ENCODE measurements around the gene BAAT.

Gene BAAT

DNA sequence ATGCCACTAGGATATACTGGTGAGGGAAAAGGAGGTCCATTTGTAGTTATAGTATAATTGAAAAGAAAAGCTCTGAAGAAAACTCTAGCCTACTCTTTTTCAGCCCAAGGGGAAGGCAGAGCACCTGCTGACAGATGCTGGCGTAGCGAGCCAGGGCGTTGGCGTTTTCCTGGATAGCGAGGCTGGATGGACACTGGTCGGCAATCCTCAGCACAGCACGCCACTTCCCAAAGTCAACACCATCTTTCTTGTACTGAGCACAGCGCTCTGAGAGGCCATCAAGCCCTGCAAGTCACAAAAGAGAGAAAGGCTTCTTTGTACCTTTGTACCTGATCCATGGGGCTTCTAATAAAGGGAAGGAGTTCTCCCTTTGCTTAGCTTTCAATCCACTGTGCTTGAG, 42.6 kb upstream of the BAAT start:
- no peak for DNase-seq (ENCODE audit: extremely low read depth, low read depth)
- TF ChIP-seq, protein P1, sequence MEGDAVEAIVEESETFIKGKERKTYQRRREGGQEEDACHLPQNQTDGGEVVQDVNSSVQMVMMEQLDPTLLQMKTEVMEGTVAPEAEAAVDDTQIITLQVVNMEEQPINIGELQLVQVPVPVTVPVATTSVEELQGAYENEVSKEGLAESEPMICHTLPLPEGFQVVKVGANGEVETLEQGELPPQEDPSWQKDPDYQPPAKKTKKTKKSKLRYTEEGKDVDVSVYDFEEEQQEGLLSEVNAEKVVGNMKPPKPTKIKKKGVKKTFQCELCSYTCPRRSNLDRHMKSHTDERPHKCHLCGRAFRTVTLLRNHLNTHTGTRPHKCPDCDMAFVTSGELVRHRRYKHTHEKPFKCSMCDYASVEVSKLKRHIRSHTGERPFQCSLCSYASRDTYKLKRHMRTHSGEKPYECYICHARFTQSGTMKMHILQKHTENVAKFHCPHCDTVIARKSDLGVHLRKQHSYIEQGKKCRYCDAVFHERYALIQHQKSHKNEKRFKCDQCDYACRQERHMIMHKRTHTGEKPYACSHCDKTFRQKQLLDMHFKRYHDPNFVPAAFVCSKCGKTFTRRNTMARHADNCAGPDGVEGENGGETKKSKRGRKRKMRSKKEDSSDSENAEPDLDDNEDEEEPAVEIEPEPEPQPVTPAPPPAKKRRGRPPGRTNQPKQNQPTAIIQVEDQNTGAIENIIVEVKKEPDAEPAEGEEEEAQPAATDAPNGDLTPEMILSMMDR (IDR thresholded peaks at IDR 0.05; ENCODE audit: low read depth, low read length), result no peak

DNA sequence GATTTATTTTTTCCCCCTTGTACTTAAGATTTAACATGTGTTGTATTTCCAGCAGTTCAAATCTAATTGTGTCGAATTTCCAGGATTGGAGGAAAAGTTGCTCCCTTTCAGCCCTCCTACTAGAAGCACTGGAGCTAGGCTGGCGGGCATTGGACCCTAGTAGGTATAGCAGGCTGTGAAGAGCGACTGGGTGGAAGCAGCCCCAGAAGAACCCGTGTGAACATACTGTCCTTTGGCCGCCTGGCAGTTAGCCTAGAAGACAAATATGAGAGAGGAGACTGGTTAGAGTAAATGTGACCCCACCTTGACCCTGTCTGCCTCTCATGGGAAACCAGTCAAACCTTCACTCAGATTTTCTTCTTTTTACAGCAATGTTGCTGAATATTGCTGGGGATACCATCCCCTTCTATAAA, 36.9 kb upstream of the BAAT start:
- TF ChIP-seq, protein P1 (IDR thresholded peaks at IDR 0.05; ENCODE audit: low read depth, low read length), result no peak
- DNase-seq (ENCODE audit: extremely low read depth, low read depth), result no peak

GRCh38 chr9:101419863-101420262, 35.1 kb upstream of the BAAT start:
- no peak for DNase-seq (ENCODE audit: extremely low read depth, low read depth)
- TF ChIP-seq, protein P1 (IDR thresholded peaks at IDR 0.05; ENCODE audit: low read depth, low read length), result no peak

DNA sequence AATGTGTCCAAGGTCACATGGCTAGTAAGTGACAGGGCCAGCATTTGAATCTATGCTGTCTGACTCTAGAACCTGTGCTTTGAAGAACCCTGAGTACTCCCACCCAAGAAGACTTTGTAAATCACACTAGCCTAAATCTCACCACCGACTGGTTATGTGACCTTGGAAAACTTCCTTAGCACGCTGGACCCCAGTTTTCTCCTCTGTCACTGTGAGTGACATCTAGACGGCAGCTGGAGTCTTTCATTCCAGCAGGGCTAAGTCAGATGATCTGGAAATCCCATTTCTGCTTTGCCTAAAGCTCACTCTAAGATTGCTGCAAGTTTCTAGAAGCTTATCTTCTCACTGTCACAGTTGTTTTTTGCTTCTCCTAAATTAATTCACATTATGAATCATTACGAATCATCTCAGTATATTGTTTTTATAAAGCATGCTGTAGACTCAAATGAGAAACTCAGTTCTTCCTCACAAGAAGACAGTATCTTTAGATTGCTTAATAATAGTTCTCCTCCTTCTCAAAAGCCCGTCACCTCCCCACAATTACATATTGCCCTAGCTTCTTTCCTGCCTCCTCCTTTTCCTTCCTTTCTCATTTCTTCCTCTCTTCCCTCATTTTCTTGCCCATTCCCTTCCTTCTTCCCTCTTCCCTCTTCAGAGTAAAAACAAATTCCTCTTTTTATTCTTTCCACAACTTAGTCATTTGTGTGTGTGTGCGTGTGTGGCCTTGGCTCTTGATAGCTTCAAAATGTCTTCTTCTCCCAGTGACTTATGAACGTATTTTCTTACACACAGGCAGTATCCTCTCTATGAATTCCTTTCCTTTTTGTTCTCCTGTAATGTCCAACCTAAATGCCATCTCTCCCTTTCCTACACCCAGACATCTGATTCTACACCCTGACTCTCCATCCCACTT, 34.0 kb upstream of the BAAT start:
- DNase-seq (ENCODE audit: extremely low read depth, low read depth), result no peak
- TF ChIP-seq, protein P1 (IDR thresholded peaks at IDR 0.05; ENCODE audit: low read depth, low read length), result no peak

DNA sequence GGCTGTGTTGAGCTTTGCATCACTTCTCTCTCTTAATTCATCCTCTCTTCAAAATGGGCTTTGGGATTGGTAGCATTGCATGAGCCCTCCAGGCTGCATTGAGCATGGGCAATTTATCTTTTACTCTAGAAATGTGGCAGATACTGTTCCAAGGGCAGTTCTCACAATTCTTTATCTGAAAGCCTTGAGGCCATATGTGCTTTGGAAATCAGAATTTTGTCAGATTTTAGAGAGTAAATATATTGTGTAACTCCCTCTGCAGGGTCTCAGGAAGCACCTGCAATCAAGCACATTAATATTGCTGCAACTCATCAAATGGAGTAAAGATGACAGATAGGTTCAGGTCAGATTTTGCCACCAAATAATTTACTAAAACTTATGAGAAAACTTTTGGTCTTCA, 33.2 kb upstream of the BAAT start:
- no peak for DNase-seq (ENCODE audit: extremely low read depth, low read depth)
- TF ChIP-seq, protein P1 (IDR thresholded peaks at IDR 0.05; ENCODE audit: low read depth, low read length), result no peak

DNA sequence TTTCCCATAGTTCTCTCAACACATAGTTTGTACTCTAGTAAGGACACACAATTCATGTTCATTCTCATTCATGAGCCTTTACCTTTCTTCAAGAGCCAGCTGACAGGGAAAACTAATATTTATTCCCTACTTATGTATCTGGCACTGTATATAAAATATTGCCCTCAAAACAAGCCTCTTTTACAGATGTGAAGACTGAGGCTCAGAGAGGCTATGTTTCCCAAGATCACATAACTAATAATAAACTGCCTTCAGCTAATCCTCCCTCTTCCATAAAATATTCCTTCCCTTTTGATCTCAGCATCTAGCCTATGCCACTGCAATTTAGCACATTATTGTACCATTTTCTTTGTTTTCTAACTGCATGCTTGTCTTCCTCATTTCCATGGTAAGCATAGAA, 32.6 kb upstream of the BAAT start:
- TF ChIP-seq, protein P1 (IDR thresholded peaks at IDR 0.05; ENCODE audit: low read depth, low read length), result no peak
- DNase-seq (ENCODE audit: extremely low read depth, low read depth), result no peak

- TF ChIP-seq, protein P1 (IDR thresholded peaks at IDR 0.05; ENCODE audit: low read depth, low read length), result no peak
- DNase-seq (ENCODE audit: extremely low read depth, low read depth), result no peak
Observed at GRCh38 chr9:101415578-101415977, 30.8 kb upstream of the BAAT start.

All from AG09319 (cell line).